Common myeloid progenitor, CD34-positive (primary cell): Measurements from ENCODE around the gene ATG13.

Experiments
- CTCF ChIA-PET: fragments of 350-600 bp; sonication (Branson Sonifier 250); formaldehyde crosslinking; loops from one replicate; lab custom pipeline; 2021; ENCODE audit warnings: antibody characterized with exemption; lab: Charles Lee
- POLR2A ChIA-PET: fragments of 350-600 bp; sonication (Branson Sonifier 250); formaldehyde crosslinking; loops from one replicate; lab custom pipeline; 2021; ENCODE audit warnings: antibody characterized with exemption; lab: Charles Lee
- DNase-seq, 3 donors: peaks; one replicate each; pipeline versions ENCODE4 v3.0.0 to v3.0.0-alpha.2; 2013
- H3K27ac ChIP-seq, 2 experiments: 1 replicate in 1 of 2; 2 replicates in 1 of 2; pipeline ENCODE4 v1.7.0; 2013; ENCODE audit warnings: inconsistent platforms in 2 of 2, low read length in 2 of 2, mild to moderate bottlenecking in 2 of 2, low read depth in 1 of 2, moderate library complexity in 1 of 2; ENCODE audit not compliant: severe bottlenecking in 2 of 2, insufficient read depth in 1 of 2, poor library complexity in 1 of 2
- H3K27me3 ChIP-seq, 5 experiments: replicated peaks in 2 of 5; 1 replicate in 3 of 5; 2 replicates in 2 of 5; pipeline versions ENCODE4 v1.6.1 to v1.7.0; 2013; ENCODE audit warnings: low read length in 4 of 5, mild to moderate bottlenecking in 2 of 5, moderate library complexity in 2 of 5, inconsistent platforms in 1 of 5; ENCODE audit not compliant: insufficient read depth in 5 of 5, control insufficient read depth in 4 of 5
- H3K36me3 ChIP-seq, 4 experiments: 1 replicate in 2 of 4; 2 replicates in 2 of 4; pipeline versions ENCODE4 v1.6.1 to v1.7.0; 2013; ENCODE audit warnings: low read length in 3 of 4, control low read depth in 1 of 4, mild to moderate bottlenecking in 1 of 4; ENCODE audit not compliant: control insufficient read depth in 4 of 4, insufficient read depth in 4 of 4
- H3K4me1 ChIP-seq, 4 experiments: 1 replicate in 3 of 4; 2 replicates in 1 of 4; pipeline versions ENCODE4 v1.6.1 to v1.7.1; 2013; ENCODE audit warnings: low read length in 3 of 4, mild to moderate bottlenecking in 3 of 4, control low read depth in 1 of 4, inconsistent platforms in 1 of 4, moderate library complexity in 1 of 4; ENCODE audit not compliant: control insufficient read depth in 4 of 4, insufficient read depth in 4 of 4; ENCODE audit errors: control extremely low read depth in 1 of 4
- H3K4me3 ChIP-seq, 7 experiments: 1 replicate in 4 of 7; 2 replicates in 3 of 7; pipeline versions ENCODE4 v1.5.1 to v1.7.0; 2013; ENCODE audit warnings: mild to moderate bottlenecking in 7 of 7, low read length in 6 of 7, moderate library complexity in 6 of 7, inconsistent platforms in 2 of 7, low read depth in 2 of 7, control low read depth in 1 of 7; ENCODE audit not compliant: insufficient read depth in 4 of 7, control insufficient read depth in 1 of 7; ENCODE audit errors: extremely low read depth in 1 of 7
- H3K9me3 ChIP-seq, 5 experiments: 1 replicate in 4 of 5; 2 replicates in 1 of 5; pipeline versions ENCODE4 v1.6.1 to v1.7.1; 2013; ENCODE audit warnings: low read length in 4 of 5, mild to moderate bottlenecking in 2 of 5, inconsistent platforms in 1 of 5, low read depth in 1 of 5, moderate library complexity in 1 of 5; ENCODE audit not compliant: control insufficient read depth in 4 of 5, insufficient read depth in 2 of 5; ENCODE audit errors: control extremely low read depth in 1 of 5
- WGBS: methylation state at CpG from one replicate; pipeline ENCODE4 v1.1.5; 2013; ENCODE audit not compliant: insufficient coverage; 5-methylcytosine and 5-hydroxymethylcytosine counted together

The ATG13 gene

GRCh38 chr11:46690702-46691101 lies 73.3 kb downstream of the ATG13 start:
- H3K36me3 ChIP-seq, result peaks cover 10 to 74% (median 58%) of the 10 kb centered on the region in 4 experiments
- POLR2A ChIA-PET, result no interaction called here

GRCh38 chr11:46692450-46692849 lies 75.1 kb downstream of the ATG13 start:
- ChIA-PET CTCF (interaction anchor here (0.6 to 1.5 kb wide), 5 partner anchors 9 to 233 kb away, joined by 3 to 4 read pairs (median 4); partner anchors contain the start of genes ARHGAP1 and ZNF408), POLR2A (no interaction called here)
- peaks cover 0 to 2% (median 0%) of the 10 kb centered on the region in 4 experiments for H3K4me1 ChIP-seq
- DNase-seq, result no peak
- H3K4me3 ChIP-seq, result no peak overlapping the region
- peaks cover 7 to 75% (median 59%) of the 10 kb centered on the region in 4 experiments for H3K36me3 ChIP-seq
- no peak overlapping the region for H3K27ac ChIP-seq
- no peaks in the 10 kb centered on the region for H3K9me3 ChIP-seq
- 100% methylated on average over 3 of the region's 4 CpGs for WGBS
- no peaks in the 10 kb centered on the region for H3K27me3 ChIP-seq

More at GRCh38 chr11:46690702-46691101, 73.3 kb downstream of the ATG13 start:
- CTCF ChIA-PET, result interaction anchor here (1.1 kb wide), 2 partner anchors 16 to 19 kb away, joined by 3 read pairs; no protein-coding TSS in a partner anchor
- DNase-seq, result no peak
- Histone ChIP-seq H3K27me3 (no peaks in the 10 kb centered on the region), H3K4me1 (no peaks in the 10 kb centered on the region), H3K27ac (no peak overlapping the region), H3K9me3 (no peaks in the 10 kb centered on the region), H3K4me3 (no peak overlapping the region)
- 80% methylated on average over 1 of the region's 1 CpG for WGBS

DNA sequence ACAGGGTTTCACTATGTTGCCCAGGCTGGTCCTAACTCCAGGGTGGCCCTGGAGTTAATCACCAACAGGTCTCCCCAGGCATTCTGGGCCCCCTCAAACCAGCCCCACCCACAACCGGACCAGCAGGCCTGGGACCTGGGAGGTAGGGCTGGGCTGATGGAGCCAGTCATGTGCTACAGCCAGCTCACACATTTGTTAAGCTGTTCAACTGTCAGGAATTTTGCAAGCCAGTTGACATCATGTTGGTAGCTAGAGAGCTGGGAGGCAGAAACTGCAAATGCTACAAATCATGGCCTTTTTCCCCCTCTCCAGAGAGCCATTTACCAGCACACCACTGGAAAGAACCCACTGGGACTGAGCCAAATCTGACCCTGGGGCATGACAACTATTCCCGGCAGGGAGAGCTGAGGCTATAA lies 76.3 kb downstream of the ATG13 start:
- Histone ChIP-seq H3K9me3 (no peaks in the 10 kb centered on the region), H3K4me3 (no peak overlapping the region), H3K27me3 (no peaks in the 10 kb centered on the region), H3K27ac (no peak overlapping the region), H3K36me3 (peaks cover 7 to 64% (median 49%) of the 10 kb centered on the region in 4 experiments), H3K4me1 (peaks cover 0 to 7% (median 4%) of the 10 kb centered on the region in 4 experiments)
- 100% methylated on average over 2 of the region's 2 CpGs for WGBS
- no peak for DNase-seq
- ChIA-PET POLR2A (no interaction called here), CTCF (interaction anchor here (1.0 kb wide), 1 partner anchor 20 kb away, joined by 3 read pairs; no protein-coding TSS in a partner anchor)

- peaks cover 7 to 63% (median 45%) of the 10 kb centered on the region in 4 experiments for H3K36me3 ChIP-seq
These were observed 76.7 kb downstream of the ATG13 start for GRCh38 chr11:46694072-46694471.

GRCh38 chr11:46694607-46695006 lies 77.3 kb downstream of the ATG13 start:
- DNase-seq, result no peak
- WGBS, result 100% methylated on average over 3 of the region's 7 CpGs
- CTCF ChIA-PET, result interaction anchor here (1.0 to 3.2 kb wide), 2 partner anchors 21 to 24 kb away, joined by 3 to 13 read pairs; no protein-coding TSS in a partner anchor
- H3K27ac ChIP-seq, result no peak overlapping the region
- H3K36me3 ChIP-seq, result peaks cover 7 to 60% (median 43%) of the 10 kb centered on the region in 4 experiments
- no peak overlapping the region for H3K4me3 ChIP-seq
- H3K27me3 ChIP-seq, result no peaks in the 10 kb centered on the region
- H3K4me1 ChIP-seq, result peaks cover 0 to 15% (median 11%) of the 10 kb centered on the region in 4 experiments
- POLR2A ChIA-PET, result no interaction called here
- no peaks in the 10 kb centered on the region for H3K9me3 ChIP-seq

More at GRCh38 chr11:46694072-46694471, 76.7 kb downstream of the ATG13 start:
- Histone ChIP-seq H3K27me3 (no peaks in the 10 kb centered on the region), H3K4me1 (peaks cover 0 to 9% (median 8%) of the 10 kb centered on the region in 4 experiments), H3K9me3 (no peaks in the 10 kb centered on the region), H3K27ac (no peak overlapping the region), H3K4me3 (no peak overlapping the region)
- no peak for DNase-seq
- ChIA-PET POLR2A (no interaction called here), CTCF (interaction anchor here (1.0 to 3.2 kb wide), 2 partner anchors 20 to 23 kb away, joined by 3 to 13 read pairs; no protein-coding TSS in a partner anchor)
- WGBS, result 97% methylated on average over 3 of the region's 6 CpGs

DNA sequence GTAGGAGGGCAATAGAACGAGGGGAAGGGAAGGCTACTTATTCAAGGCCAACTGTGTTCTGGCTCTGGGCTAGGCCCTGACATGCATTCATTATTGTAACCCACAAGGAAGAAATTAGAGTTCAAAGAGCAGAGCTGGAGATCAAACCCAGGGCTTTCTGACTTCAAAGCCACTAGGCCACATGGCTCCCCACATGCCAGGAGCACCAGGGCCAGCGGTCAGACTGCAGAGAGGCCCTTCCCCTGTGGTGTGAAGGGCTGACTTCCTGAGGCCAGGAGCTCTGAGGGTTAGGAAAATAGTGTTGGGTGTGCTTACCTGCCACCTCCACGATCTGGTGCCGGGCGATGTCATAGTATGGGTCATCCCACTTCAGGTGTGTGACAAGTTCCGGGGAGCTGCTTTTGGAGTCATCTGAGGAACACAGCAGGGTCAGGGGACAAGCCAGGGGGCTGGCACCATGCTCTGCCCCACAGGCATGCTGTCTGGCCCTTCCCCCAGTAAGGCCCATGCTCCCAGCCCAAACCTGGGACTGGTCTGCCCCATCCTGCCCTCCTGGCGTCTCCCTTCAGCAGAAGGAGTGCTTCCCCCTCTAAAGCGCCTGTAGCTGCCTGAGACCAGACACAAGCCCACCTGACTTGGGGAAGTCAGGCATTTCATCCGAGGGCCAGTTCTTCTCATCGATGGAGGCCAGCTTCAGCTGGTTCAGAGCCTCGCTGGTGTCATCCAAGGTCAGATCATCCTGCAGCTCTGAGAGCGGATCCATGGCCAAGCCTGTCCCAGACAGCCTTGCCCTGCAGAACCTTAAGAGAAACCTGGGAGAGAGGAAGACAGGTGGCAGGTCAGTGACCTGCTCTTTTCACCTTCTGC lies 78.2 kb downstream of the ATG13 start:
- POLR2A ChIA-PET, result no interaction called here
- no peak for DNase-seq
- Histone ChIP-seq H3K9me3 (no peaks in the 10 kb centered on the region), H3K27me3 (no peaks in the 10 kb centered on the region), H3K36me3 (peaks cover 7 to 54% (median 42%) of the 10 kb centered on the region in 4 experiments), H3K27ac (no peak overlapping the region), H3K4me3 (no peak overlapping the region), H3K4me1 (peaks cover 0 to 16% (median 12%) of the 10 kb centered on the region in 4 experiments)
- WGBS, result 94% methylated on average over 9 of the region's 12 CpGs
- CTCF ChIA-PET, result interaction anchor here (0.7 to 3.2 kb wide), 3 partner anchors 23 to 26 kb away, joined by 3 to 13 read pairs (median 4); no protein-coding TSS in a partner anchor
